GM21528 (cell line): ENCODE data around the gene BST2.

Experiments used
- ATAC-seq: cut with Tn5 transposase; IDR thresholded peaks from one replicate; pipeline ENCODE4 v1.9.1; 2021; ENCODE audit warnings: mild to moderate bottlenecking, moderate library complexity; ENCODE audit not compliant: unreplicated experiment, low FRiP score

Gene BST2, protein sequence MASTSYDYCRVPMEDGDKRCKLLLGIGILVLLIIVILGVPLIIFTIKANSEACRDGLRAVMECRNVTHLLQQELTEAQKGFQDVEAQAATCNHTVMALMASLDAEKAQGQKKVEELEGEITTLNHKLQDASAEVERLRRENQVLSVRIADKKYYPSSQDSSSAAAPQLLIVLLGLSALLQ

DNA sequence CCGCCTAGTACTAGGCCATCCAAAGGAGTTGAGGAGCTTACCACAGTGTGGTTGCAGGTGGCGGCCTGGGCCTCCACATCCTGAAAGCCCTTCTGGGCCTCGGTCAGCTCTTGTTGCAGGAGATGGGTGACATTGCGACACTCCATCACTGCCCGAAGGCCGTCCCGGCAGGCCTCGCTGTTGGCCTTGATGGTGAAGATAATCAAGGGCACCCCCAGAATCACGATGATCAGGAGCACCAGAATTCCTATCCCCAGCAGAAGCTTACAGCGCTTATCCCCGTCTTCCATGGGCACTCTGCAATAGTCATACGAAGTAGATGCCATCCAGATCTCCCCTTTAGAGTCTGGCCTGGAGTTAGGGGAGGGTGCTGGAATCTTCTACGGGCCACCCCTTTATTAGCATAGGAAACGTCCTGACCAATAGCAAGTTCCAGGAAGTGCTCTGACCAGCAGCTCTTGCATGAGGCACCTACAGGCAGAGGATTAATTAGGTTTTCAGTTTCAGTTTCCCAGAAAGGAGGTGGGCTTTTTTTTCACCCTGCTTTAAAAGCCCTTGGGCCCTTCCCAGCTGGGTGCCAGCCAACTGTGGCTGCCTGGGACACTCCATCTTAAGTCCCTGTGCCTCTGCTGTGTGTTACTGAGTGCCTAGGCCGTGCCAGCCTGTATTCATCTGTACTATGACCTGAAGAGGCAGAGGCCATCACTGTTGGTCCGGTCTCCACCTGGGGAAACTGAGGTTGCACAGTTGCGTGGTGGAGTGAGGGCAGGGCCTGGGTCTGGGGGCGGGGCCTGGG lies at the start of gene BST2:
TSS of gene BST2 (minus strand) at position 381 of the 796 bp plus-strand sequence. CDS start at position 326, 55 bp downstream.
- ATAC-seq: peak; percentile 74

DNA sequence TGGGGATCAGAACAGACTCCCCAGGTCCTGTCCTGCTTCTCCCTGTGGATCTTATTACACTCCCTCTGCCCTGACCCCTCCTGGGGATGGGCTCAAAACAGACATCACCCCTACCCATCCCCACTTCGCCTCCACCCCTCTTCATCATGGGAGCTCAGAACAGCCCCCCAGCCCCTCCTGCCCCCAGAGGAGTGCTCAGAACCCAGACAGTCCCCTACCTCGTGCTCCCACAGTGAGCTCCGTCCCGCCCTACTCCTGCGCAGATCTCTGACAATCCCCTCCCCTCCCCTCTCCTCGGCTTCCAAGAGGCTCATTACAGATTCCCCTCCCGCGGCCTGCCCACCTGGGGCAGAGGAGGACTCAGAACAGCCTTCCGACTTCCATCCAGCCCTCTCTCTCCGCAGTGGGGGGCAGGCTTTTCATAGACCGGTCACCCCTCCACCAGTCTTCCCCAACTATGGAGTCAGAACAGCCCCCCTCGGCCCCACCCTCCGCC lies 49.2 kb upstream of the BST2 start:
- no peak for ATAC-seq

DNA sequence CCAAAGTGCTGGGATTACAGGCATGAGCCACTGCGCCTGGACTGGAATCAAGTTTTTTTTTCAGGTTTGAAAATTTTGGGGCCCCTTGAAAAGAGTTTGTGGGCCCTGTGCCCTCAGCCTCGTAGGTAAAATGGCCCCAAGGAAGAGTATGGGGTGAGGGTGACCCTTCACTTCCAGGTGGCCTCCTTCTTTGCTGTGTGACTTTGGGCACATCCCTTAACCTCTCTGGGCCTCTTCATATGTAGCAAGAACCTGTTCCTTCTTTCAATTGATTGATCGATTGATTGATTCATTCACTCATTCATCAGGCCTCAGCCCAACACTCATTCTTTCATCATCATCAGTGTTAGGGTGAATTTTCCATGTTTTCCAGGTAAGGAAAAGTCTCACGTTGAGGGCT lies 46.4 kb upstream of the BST2 start:
- ATAC-seq: no peak

DNA sequence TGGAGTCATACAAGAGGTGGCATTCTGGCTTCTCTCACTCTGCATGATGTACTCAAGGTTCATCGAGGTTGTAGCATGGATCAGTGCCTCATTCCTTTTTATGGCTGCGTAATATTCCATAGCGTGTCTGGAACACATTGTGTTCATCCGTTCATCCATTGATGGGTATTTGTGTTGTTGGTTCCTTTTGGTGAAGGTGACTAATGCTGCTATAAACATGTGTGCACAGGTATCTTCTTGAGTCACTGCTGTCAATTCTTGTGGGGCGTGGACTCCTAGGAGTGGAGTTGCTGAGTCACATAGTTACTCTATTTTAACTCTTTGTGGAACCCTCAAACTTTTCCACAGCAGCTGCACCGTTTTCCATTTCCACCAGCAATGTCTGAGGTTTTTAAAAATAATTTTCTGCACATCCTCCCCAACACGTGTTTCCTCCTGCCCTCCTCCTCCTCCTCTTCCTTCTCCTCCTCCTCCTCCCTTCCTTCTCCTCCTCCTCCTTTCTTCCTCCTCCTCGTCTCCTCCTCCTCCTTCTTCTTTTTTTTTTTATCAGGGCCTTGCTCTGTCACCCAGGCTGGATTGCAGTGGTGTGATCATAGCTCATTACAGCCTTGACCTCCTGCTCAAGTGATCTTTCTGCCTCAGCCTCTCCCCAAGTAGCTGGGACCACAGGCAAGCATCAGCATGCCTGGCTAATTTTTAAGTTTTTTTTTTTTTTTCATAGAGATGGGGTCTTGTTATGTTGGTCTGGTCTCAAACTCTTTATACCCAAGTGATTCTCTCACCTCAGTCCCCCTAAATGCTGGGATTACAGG lies 45.0 kb upstream of the BST2 start:
- no peak for ATAC-seq

DNA sequence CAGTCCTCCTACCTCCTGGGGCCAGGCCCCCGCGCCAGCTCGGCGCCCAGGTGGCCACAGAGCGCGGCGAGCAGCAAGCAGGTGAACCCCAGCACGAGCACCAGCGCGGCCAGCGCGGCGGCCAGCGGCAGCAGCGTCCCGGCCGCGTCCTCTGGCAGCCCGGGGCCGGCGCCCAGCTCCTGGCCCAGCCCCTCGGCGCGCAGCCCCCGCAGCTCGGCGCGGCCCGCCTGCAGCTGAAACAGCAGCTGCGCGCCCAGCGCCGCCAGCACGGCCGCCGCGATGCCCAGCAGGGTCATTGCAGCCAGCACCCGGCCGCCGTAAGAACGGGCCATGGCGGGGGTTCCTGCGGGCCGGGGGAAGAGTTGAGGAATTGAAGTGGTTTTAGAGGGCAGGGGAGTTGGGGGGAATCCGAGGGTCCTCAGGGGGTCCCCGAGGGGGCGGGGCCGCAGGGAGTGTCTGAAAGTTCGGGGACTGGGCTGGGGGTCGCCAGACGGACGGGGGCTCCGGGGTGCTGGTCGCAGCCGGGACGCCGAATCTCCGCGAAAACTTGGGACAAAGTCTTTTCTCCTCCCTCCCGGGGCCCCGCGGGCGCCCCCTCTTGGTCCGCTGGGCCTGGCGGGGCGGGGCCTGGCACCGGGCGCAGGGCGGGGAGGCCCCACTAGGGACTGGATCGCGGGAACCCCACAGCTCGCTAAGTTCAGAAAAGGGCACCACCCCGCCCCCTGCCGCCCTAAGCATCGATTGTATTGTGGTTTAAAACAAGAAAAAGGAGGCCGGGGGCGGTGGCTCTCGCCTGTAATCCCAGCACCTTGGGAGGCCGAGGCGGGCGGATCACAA lies 42.9 kb upstream of the BST2 start, which contains the start of gene TMEM221:
TSS of gene TMEM221 (minus strand) at position 538 of the 837 bp plus-strand sequence. CDS start at position 332, 206 bp downstream.
- ATAC-seq: no peak

DNA sequence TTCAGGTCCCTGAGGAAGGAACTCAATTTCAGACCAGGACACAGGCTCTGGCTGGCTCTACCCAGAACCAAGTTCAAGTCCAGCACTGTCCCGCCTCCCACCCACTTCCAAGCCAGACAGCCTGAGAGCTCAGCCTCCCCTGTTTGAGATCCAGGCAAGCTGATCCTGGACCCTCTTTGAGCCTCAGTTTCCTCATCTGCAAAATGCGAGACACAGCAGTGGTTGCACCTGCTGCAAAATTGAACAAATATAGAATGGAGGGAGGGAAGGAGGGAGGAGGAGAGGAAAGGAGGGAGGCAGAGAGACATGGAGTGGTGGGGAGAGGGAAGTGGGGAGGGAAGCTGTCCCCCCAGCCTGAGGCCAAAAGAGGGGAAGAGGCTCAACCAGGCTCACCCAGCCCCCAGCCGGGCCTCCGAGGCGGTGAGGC lies 42.3 kb upstream of the BST2 start:
- no peak for ATAC-seq

DNA sequence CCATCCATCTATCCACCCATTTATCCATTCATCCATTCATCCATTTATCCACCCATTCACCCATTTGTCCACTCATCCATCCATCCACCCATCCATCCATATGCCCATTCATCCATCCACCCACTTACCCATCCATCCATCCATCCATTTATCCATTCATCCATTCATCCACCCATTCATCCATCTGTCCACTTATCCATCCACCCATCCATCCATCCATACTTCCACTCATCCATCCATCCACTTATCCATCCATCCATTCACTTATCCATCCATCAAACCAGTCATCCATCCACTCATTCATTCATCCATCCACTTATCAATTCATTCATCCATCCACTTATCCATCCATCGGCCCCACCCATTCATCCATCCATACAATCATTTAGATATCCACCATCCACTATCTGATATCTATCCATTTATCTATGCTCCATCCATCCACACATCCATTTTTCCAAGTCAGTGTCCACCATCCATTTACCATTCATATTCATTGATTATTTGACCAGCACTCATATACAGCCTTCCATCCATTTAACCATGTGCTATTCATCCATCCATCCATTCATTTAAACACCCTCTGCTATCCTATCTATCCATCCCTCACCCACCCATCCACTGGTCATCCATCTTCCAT lies 40.2 kb upstream of the BST2 start:
- no peak for ATAC-seq

DNA sequence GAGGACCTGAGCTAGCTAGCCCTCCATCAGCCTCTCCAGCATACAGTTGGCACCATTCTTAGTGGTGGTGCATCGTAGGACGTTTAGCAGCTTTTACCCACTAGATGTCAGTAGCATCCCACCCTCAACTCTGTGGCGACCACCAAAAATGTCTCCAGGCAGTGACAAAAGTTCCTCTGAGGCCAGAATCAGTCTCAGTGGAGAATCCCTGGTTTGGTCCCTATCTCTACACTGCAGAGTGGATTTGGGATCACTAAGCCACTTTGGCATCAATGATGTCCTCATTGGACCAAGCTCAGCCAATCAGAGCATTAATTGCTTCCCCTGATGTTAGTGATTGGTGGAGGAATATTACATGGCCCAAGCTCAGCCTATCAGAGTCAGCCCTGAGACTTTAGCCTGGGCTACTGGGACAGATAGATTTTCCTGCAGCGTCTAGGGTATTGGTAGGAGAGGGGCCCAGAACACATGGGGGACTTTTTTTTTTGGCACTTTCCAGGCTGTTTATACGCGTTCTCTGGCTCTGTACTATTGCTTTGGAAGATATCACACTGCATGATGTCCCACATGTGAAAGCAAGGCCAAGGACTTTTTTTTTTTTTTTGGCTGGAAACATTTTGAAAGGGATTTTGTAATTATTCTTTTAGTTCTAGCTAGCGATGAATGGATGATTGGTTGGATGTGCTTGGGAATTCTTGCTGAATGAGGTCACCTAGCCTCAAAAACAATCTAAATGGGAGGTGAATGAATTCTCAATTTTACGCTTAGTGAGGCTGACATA lies 36.0 kb upstream of the BST2 start:
- no peak for ATAC-seq

DNA sequence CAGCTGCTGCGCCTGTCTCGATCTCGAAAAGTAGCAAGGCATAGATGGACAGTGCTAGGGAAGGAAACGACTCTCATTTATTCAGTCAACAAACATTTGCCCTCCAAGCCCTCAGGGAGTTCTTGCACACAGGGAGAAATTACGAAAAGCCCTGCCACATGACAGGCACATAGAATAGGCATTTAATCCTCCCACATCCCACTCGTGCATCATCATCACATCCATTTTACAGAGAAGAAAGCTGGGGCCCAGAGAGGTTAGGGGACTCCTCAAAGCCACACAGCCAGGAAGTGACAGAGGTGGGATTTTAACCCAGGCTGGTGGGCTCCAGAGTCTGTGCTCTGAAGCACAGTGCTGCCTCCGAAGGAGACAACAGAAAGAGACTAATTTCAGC lies 31.4 kb upstream of the BST2 start:
- ATAC-seq: no peak

DNA sequence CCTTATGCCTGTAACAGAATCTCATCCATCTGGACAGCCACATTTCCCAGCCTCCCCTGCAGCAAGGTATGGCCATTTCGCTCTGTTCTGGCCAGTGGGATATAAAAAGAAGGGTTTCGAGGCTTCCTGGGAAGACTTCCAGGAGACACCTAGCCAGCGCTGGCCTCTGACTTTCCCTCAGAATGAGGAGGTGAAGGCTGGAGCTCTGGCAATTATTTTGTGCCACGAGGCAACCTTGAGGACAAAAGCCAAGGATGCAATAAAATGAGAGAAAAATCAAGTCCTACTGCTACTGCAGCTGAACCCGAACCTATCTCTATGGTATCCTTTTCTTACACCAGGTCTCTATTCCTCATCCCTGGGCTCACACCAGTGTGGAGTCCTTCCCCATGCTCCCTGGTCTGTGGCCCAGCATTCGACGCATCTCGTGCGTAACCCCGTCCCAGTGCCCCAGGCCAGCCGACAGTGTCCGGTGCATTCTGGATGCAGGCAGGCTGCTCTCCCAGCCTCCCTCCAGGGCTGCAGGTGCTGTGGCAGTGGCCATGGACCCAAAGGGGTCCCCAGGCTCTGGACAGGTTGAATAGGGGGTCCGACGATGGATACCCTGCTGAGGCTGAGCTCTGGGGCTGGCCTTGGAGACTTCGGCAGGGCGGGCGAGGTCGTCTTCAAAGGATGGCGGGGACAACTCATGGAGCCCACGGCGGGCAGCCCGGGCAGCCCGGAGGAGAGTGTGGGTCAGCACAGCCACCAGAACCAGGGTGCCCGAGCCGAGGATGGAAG lies 30.9 kb upstream of the BST2 start:
- no peak for ATAC-seq

DNA sequence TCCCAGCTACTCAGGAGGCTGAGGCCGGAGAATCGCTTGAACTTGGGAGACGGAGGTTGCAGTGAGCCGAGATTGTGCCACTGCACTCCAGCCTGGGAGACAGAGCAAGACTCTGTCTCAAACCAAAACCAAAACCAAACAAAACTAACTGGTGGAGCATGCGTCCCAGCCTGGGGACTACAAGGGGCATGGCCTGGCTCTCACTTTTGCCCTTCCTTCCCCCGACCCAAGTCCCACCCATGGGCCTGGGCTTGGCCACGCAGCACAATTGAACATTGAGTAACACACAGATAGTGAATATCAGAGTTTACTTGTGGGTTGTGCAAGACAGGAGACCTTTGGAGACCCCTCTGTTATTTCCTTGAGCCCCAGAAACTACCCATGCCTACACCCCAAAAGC lies 29.8 kb upstream of the BST2 start:
- ATAC-seq: no peak

DNA sequence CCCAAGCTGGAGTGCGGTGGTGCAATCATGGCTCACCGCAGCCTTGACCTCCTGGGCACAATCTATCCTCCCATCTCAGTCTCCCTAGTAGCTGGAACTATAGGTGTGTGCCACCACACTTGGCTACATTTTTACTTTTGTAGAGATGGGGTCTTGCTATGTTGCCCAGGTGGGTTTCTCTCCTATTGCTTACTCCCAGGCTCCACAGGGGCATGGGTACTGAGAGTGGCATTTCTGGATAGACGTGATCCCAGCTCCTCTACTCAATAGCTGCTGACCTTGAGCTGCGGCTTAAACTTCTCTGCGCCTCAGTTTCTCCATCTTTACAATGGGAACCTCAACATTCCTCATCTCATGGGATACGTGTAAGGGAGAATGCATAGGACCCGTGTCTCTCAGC lies 26.0 kb upstream of the BST2 start:
- ATAC-seq: no peak

DNA sequence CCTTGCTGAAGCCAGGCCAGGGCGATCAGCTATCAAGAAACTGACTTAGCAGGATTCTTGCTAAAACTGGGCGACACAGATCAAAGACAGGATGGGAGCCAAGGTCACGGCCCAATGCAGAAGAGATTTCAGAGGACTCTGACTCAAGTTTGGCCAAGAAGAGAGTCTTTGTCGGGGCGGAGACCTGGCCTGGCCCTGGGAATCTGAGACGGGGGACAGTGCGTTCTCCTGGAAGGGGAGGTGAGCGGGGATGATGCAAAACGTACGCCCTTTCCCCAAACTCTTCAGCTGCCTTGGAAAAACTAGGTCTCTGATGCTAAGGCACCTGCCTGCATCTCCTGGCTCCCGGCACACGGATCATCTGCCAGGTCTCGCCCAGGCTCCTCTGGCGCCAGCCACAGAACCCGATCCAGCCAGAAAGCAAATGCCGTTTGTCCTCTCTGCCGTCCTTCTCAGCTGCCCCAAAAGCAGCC lies 24.2 kb upstream of the BST2 start:
- ATAC-seq: no peak

DNA sequence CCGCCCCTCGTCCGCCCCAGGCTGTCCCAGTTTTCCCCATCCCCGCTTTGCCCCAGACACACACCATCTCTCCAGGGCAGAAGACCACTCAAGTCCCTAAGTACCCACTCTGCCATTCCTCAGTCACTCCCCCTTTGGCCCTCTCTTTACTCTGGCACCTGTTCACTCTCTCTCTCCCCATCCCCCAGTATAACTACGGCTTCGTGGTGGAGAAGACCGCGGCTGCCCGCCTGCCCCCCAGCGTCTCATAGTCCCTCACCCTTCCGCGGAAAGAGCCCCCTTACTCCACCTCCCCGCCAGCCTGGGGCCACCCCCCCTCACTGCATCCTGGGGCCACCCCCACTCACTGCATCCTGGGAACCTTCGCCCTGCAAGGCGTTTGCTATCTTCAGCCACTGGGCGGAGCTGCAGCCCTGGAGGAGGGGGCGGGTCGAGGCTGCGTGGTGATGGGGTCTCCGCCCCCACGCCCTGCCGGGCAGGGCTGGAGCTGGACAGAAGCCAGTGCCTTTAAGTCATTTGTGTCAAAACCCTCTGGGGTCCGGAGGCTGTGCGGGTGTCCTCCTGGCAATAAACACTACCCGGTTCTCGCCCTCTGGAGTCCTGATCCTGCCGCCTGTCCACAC lies 19.4 kb upstream of the BST2 start:
- ATAC-seq: no peak

DNA sequence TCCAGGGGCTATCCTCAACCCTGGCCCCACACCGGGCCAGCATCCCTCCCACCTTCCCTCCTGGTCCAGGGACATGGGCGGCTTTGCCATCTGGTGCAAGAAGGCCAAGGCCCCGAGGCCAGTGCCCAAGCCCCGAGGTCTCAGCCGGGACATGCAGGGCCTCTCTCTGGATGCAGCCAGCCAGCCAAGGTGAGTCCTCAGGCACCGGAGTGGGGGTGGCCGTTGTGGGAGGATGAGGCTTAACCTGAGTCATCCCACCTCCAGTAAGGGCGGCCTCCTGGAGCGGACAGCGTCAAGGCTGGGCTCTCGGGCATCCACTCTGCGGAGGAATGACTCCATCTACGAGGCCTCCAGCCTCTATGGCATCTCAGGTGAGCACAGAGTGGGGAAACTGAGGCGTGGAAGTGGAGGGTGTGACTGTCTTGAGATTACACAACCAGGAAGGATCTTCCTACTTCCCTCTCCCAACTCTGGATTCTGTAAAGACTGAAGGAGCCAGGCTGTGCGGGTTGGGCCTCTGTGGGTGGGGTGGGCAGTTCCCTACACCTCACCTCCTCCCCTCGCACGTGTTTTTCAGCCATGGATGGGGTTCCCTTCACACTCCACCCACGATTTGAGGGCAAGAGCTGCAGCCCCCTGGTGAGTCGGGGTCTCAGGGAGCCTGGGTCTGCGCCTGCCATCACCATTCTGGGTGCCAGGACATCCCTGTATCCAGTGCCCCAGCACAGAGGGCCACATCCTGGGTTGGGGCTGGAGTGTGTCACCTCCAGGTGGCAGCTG lies 18.2 kb upstream of the BST2 start:
- no peak for ATAC-seq

DNA sequence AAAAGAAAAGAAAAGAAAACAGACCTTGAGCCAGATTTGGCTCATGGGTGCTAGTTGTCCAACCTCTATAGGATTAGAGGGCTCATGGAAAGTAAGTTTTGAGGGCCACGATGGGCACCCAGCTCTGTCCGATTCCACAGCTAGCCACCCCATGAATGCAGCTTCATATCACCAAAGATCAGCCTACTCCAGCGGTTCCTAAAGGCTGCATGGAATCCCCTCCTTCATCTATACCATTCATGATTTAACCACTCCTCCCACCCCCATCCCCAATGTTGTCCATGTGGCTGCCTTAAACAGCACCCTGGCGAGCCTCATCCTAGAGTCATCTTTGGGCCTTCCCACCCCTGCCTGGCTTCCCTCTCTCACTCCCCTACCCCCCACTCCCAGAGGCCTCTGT lies 16.5 kb upstream of the BST2 start:
- ATAC-seq: no peak

DNA sequence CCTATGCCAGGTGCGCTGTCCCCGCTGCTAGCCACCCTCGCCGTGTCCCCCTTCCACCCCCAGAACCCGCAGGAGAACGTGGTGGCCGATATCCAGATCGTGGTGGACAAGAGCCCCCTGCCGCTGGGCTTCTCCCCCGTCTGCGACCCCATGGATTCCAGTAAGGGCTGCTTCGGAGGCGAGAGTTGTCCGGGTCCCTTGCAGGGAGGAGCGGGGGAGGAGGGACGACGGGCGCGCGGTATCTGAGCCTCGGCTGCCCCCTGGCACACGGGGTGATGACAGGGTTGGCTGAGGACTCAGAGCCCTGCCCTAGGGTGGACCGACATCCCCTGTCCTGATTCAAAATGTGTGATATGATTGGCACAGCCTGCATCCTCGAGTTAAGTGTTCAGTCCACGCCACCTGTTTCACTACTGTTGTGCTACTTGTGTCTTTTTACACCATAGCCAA lies 15.1 kb upstream of the BST2 start:
- ATAC-seq: peak; percentile 21
